Mammary epithelial cell (primary cell): ENCODE data around the gene DOCK2.

Experiments
- CTCF ChIP-seq, 2 donors: IDR thresholded peaks in 1 of 2; conservative IDR thresholded peaks in 1 of 2; 2 replicates each; pipeline ENCODE4 v1.5.1; 2011 to 2012; ENCODE audit warnings: inconsistent platforms in 2 of 2, low read length in 2 of 2, mild to moderate bottlenecking in 2 of 2, control low read depth in 1 of 2, low read depth in 1 of 2; ENCODE audit not compliant: insufficient read depth in 1 of 2; ENCODE audit errors: extremely low read depth in 1 of 2
- EZH2 ChIP-seq: IDR thresholded peaks from 2 replicates; pipeline ENCODE4 v1.6.1; 2012; ENCODE audit warnings: low read length, inconsistent platforms, borderline replicate concordance

- TF ChIP-seq CTCF (conservative IDR thresholded peaks at IDR 0.05 in 1 of 2, IDR thresholded peaks at IDR 0.05 in 1 of 2; ENCODE audit: extremely low read depth in 1 of 2, insufficient read depth in 1 of 2, low read depth in 1 of 2, low read length in 2 of 2) (no peak), EZH2 (no peak)
Observed at GRCh38 chr5:169814522-169814921, 177.4 kb downstream of the DOCK2 start.
